Activated T-helper 17 cell treated with anti-CD3 and anti-CD28 coated beads, Interleukin-2, amount 50 U/mL, for 72 hours (primary cell): ENCODE results near the gene ATP6V0E1. TPM values are rescaled to one million over a fixed set of nuclear protein-coding genes. Genes with fewer than 3 reads are reported as not detected.
"Not testable (repeated sequence)": the region's sequence is repeated elsewhere in the genome, so short reads cannot be mapped to it uniquely, and the experiment has no call there.

Source experiments
- ATAC-seq: fragments of 150-1000 bp; cut with Tn5 transposase; replicated peaks from 2 replicates; pipeline ENCODE4 v1.10.0; 2021; ENCODE audit warnings: mild to moderate bottlenecking, moderate library complexity
- H3K27ac Mint-ChIP-seq: one replicate; pipeline ENCODE4 v1.8.0; 2022; ENCODE audit warnings: mixed read lengths
- H3K27me3 Mint-ChIP-seq: one replicate; pipeline ENCODE4 v1.8.0; 2022; ENCODE audit warnings: mixed read lengths
- H3K36me3 Mint-ChIP-seq: one replicate; pipeline ENCODE4 v1.8.0; 2022; ENCODE audit warnings: low read depth, mild to moderate bottlenecking, mixed read lengths
- H3K4me1 Mint-ChIP-seq: one replicate; pipeline ENCODE4 v1.8.0; 2022; ENCODE audit warnings: mixed read lengths
- H3K4me3 Mint-ChIP-seq: one replicate; pipeline ENCODE4 v1.8.0; 2022; ENCODE audit warnings: mild to moderate bottlenecking, mixed read lengths
- H3K9me3 Mint-ChIP-seq: one replicate; pipeline ENCODE4 v1.8.0; 2022; ENCODE audit warnings: mixed read lengths
- total RNA-seq, 2 donors: library from RNA; stranded (reverse); gene quantifications; one replicate each; pipeline ENCODE4 v1.2.3, GENCODE V29; 2022

ATP6V0E1 gene
- total RNA-seq, 2 donors from 2014 or later = 123 to 163 TPM

- Mint-ChIP-seq H3K36me3 (peaks cover 36% of the 10 kb centered on the region), H3K4me3 (no peak overlapping the region), H3K4me1 (peaks cover 59% of the 10 kb centered on the region), H3K27me3 (no peaks in the 10 kb centered on the region), H3K27ac (peak overlapping the region; percentile 73), H3K9me3 (no peaks in the 10 kb centered on the region)
- no peak for ATAC-seq
Observed at GRCh38 chr5:173004013-173004412, 20.4 kb downstream of the ATP6V0E1 start.

DNA sequence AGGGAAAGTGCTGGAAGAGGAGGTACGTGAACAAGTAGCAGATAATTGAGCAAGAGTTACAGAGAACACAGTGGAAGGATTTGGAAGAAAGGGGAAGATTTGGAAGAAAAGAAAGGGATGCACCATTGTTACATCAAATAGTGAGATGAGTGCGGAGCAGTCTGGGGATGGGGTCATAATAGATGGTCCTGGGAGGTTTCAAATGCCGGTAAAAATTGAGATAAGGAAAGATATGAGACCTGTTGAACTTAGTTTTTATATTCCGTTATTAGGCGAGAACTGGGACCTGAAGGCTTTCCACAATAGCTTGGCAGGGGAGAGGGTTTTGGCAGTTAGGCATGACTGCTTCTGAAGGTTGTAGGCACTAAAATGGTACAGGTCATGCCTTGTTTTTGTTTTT lies 20.9 kb downstream of the ATP6V0E1 start:
- peak overlapping the region; percentile 73 for H3K27ac Mint-ChIP-seq

DNA sequence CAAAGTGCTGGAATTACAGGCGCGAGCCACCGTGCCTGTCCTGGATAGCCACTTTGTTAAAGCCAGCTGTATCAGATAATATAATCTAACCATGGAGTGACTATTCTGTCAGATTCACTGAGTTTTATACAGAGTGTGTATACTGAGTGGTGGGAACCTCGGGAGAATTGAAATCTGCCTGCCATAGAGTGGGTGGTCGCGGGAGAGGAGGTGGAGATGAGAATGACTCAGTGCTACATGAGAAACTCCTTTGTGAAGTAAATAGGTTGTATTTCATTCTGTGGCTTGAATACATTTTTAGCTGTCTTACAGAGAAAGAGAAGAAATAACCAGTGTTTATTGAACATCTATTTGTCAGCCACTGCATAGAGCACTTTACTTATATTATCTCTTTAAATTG lies 26.4 kb downstream of the ATP6V0E1 start:
- Mint-ChIP-seq H3K27me3 (no peaks in the 10 kb centered on the region), H3K27ac (peak overlapping the region; percentile 71), H3K9me3 (no peaks in the 10 kb centered on the region), H3K4me3 (peak overlapping the region; percentile 34), H3K4me1 (peaks cover 24% of the 10 kb centered on the region), H3K36me3 (peaks cover 26% of the 10 kb centered on the region)
- ATAC-seq = peak; percentile 79

More for the DNA sequence above, 20.9 kb downstream of the ATP6V0E1 start:
- H3K4me3 Mint-ChIP-seq = no peak overlapping the region
- peaks cover 32% of the 10 kb centered on the region for H3K36me3 Mint-ChIP-seq
- peaks cover 59% of the 10 kb centered on the region for H3K4me1 Mint-ChIP-seq
- no peaks in the 10 kb centered on the region for H3K27me3 Mint-ChIP-seq
- ATAC-seq = no peak
- no peaks in the 10 kb centered on the region for H3K9me3 Mint-ChIP-seq

DNA sequence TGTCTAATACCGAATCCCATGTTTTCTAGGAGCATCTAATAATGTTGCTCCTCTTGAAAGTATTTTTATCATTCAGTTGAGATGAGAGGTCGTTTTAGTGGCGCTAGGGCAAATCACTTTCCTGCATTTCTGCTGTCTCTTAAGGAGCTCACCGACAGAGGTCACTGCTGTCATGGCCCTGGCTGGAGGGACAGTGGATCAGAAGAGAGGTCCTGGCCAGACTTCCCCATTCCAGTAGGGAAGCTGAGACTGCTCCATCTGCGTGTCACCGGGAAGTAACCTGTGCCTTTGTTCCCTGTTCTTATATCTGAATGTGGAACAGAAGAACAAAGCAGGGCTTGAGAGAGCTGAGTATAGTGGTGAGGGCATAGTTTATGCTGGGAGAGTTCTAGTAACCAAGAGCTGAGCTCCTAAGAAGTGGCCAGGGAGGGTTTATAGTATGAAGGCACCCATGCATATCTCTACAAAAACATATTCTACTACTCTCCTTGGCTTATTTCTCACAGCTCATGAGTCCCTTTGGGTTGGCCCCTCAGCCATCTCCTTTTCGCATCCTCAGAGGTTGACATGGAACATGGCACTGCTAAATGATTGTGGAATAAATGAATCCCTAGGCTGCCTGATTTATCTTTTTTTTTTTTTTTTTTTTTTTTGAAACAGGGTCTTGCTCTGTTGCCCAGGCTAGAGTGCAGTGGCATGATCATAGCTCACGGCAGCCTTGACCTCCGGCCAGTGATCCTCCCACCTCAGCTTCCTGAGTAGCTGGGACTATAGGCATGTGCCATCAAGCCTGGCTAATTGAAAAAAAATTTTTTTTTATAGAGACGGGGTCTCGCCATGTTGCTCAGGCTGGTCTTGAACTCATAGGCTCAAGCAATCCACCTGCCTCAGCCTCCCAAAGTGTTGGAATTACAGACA lies 27.2 kb downstream of the ATP6V0E1 start:
- ATAC-seq = no peak
- Mint-ChIP-seq H3K9me3 (no peaks in the 10 kb centered on the region), H3K27ac (peak overlapping the region; percentile 71), H3K27me3 (no peaks in the 10 kb centered on the region), H3K4me3 (peak overlapping the region; percentile 34), H3K36me3 (peaks cover 26% of the 10 kb centered on the region), H3K4me1 (peaks cover 26% of the 10 kb centered on the region)

- no peak overlapping the region for H3K4me3 Mint-ChIP-seq
- no peak for ATAC-seq
- H3K27me3 Mint-ChIP-seq = no peaks in the 10 kb centered on the region
- H3K27ac Mint-ChIP-seq = peak overlapping the region; percentile 33
- peaks cover 34% of the 10 kb centered on the region for H3K4me1 Mint-ChIP-seq
- no peaks in the 10 kb centered on the region for H3K9me3 Mint-ChIP-seq
- H3K36me3 Mint-ChIP-seq = peaks cover 32% of the 10 kb centered on the region
Observed at GRCh38 chr5:173011566-173011965, 28.0 kb downstream of the ATP6V0E1 start.

- no peak for ATAC-seq
Observed at GRCh38 chr5:173012882-173013281, 29.3 kb downstream of the ATP6V0E1 start.

GRCh38 chr5:173014671-173015070 lies 31.1 kb downstream of the ATP6V0E1 start:
- H3K9me3 Mint-ChIP-seq = no peaks in the 10 kb centered on the region
- ATAC-seq = no peak
- no peak overlapping the region for H3K4me3 Mint-ChIP-seq
- no peak overlapping the region for H3K27ac Mint-ChIP-seq
- peaks cover 40% of the 10 kb centered on the region for H3K4me1 Mint-ChIP-seq
- H3K27me3 Mint-ChIP-seq = no peaks in the 10 kb centered on the region
- peaks cover 52% of the 10 kb centered on the region for H3K36me3 Mint-ChIP-seq

More at GRCh38 chr5:173012882-173013281, 29.3 kb downstream of the ATP6V0E1 start:
- H3K4me1 Mint-ChIP-seq = peaks cover 37% of the 10 kb centered on the region
- no peak overlapping the region for H3K27ac Mint-ChIP-seq
- H3K4me3 Mint-ChIP-seq = no peak overlapping the region
- H3K36me3 Mint-ChIP-seq = peaks cover 41% of the 10 kb centered on the region
- H3K9me3 Mint-ChIP-seq = no peaks in the 10 kb centered on the region
- no peaks in the 10 kb centered on the region for H3K27me3 Mint-ChIP-seq

DNA sequence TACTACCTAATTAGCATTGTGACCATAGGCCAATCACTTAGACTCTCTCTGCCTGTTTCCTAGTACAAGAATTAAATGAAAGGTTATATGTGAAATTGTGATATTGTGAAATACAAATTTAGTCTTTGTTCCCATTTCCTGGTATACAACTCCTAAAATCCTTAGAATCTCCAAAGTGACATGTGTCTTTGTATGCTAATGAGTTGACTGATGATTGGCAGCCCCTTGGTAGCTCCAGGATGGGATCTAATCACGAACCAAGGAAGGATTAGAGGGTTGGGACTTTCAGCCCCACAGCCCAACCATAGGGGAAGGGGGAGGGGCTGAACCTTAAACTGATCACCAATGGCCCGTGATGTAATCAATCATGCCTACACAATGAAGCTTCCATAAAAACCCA lies 31.6 kb downstream of the ATP6V0E1 start:
- Mint-ChIP-seq H3K9me3 (no peaks in the 10 kb centered on the region), H3K27me3 (no peaks in the 10 kb centered on the region), H3K4me1 (peaks cover 41% of the 10 kb centered on the region), H3K4me3 (no peak overlapping the region), H3K27ac (peak overlapping the region; percentile 88), H3K36me3 (peaks cover 52% of the 10 kb centered on the region)
- ATAC-seq = no peak

DNA sequence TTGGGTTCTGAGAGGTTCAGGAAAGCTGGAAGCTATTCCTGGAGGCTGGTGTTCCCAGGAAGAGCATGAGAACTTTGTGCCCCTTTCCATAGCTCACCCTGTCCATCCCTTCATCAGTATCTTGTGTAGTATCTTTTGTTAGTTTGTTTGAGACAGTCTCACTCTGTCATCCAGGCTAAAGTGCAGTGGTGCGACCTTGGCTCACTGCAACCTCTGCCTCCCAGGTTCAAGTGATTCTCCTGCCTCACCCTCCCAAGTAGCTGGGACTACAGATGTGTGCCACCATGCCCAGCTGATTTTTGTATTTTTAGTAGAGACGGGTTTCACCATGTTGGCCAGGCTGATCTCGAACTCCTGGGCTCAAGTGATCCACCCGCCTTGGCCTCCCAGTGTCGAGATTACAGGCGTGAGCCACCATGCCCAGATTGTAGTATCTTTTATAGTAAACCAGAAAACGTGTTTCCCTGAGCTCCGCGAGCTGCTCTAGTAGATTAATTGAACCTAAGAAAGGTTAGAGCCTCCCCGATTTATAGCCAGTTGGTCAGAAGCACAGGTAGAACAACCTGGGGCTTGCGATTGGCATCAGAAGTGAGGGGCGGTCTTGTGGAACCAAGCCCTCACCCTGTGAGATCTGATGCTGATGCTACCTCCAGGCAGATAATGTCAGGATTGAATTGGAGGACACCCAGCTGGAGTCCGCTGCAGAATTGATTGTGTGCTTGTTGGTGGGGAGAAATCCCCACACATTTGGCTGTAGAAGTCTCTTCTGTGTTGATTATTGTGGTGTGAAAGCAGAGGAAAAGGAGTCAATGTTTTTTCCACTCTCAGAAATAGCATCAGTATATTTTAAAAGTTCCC lies 32.3 kb downstream of the ATP6V0E1 start:
- Mint-ChIP-seq H3K27ac (peak overlapping the region; percentile 88), H3K4me3 (peak overlapping the region; percentile 51), H3K9me3 (no peaks in the 10 kb centered on the region), H3K36me3 (peaks cover 52% of the 10 kb centered on the region), H3K4me1 (peaks cover 36% of the 10 kb centered on the region), H3K27me3 (no peaks in the 10 kb centered on the region)
- ATAC-seq = peak; percentile 6

GRCh38 chr5:173016598-173017046 lies 33.1 kb downstream of the ATP6V0E1 start:
- H3K36me3 Mint-ChIP-seq = peaks cover 54% of the 10 kb centered on the region
- ATAC-seq = peak; percentile 86
- no peaks in the 10 kb centered on the region for H3K27me3 Mint-ChIP-seq
- H3K4me3 Mint-ChIP-seq = peak overlapping the region; percentile 51
- H3K27ac Mint-ChIP-seq = peak overlapping the region; percentile 88
- peaks cover 36% of the 10 kb centered on the region for H3K4me1 Mint-ChIP-seq
- H3K9me3 Mint-ChIP-seq = no peaks in the 10 kb centered on the region

- H3K4me1 Mint-ChIP-seq = peaks cover 36% of the 10 kb centered on the region
- ATAC-seq, H3K9me3 Mint-ChIP-seq, H3K27me3 Mint-ChIP-seq: not testable (repeated sequence)
- H3K4me3 Mint-ChIP-seq = peak overlapping the region; percentile 51
- H3K36me3 Mint-ChIP-seq = peaks cover 54% of the 10 kb centered on the region
- peak overlapping the region; percentile 88 for H3K27ac Mint-ChIP-seq
Observed at GRCh38 chr5:173017087-173017486, 33.5 kb downstream of the ATP6V0E1 start.

- peaks cover 59% of the 10 kb centered on the region for H3K36me3 Mint-ChIP-seq
Observed at GRCh38 chr5:173018358-173018757, 34.8 kb downstream of the ATP6V0E1 start.

GRCh38 chr5:173020154-173020581 lies 36.6 kb downstream of the ATP6V0E1 start:
- H3K27me3 Mint-ChIP-seq = no peaks in the 10 kb centered on the region
- peaks cover 73% of the 10 kb centered on the region for H3K36me3 Mint-ChIP-seq
- no peak overlapping the region for H3K27ac Mint-ChIP-seq

More at GRCh38 chr5:173018358-173018757, 34.8 kb downstream of the ATP6V0E1 start:
- H3K9me3 Mint-ChIP-seq = no peaks in the 10 kb centered on the region
- H3K27ac Mint-ChIP-seq = peak overlapping the region; percentile 56
- no peaks in the 10 kb centered on the region for H3K27me3 Mint-ChIP-seq
- no peak overlapping the region for H3K4me3 Mint-ChIP-seq
- H3K4me1 Mint-ChIP-seq = peaks cover 36% of the 10 kb centered on the region
- ATAC-seq = no peak

DNA sequence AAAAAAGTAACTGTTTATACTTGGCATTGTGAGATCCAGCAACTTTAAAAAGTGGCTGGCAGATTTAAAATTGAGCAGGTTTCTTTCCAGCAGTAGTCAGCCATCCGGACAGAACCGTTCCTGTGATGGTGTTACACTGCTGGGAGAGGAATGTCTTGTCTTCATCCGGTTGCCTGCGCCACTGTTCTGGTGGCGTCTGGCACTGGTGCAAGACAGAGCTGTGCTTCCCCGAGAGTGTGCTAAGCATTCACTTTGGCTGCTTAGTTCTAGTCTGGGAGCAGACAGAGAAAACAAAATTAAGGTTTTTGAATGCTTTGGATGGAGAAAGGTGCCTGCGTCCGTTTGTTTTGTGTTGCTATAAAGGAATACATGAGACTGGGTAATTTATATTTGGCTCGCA lies 37.1 kb downstream of the ATP6V0E1 start:
- H3K4me1 Mint-ChIP-seq = peaks cover 29% of the 10 kb centered on the region
- no peaks in the 10 kb centered on the region for H3K27me3 Mint-ChIP-seq
- peaks cover 76% of the 10 kb centered on the region for H3K36me3 Mint-ChIP-seq
- no peak overlapping the region for H3K27ac Mint-ChIP-seq
- no peak for ATAC-seq
- no peak overlapping the region for H3K4me3 Mint-ChIP-seq
- H3K9me3 Mint-ChIP-seq = no peaks in the 10 kb centered on the region

More at GRCh38 chr5:173020154-173020581, 36.6 kb downstream of the ATP6V0E1 start:
- Mint-ChIP-seq H3K9me3 (no peaks in the 10 kb centered on the region), H3K4me3 (no peak overlapping the region), H3K4me1 (peaks cover 30% of the 10 kb centered on the region)
- ATAC-seq = no peak
